Pancreas (tissue), 10 donors: ENCODE results near the gene TCN1. TPM values are rescaled to one million over a fixed set of nuclear protein-coding genes. Genes with fewer than 3 reads are reported as not detected.

ENCODE experiments used
- ATAC-seq, 4 donors: fragments of 200-7000 bp; cut with Tn5 transposase; one replicate each; pipeline versions ENCODE4 v1.8.0 to v1.9.1; 2020; ENCODE audit warnings: mild to moderate bottlenecking in 4 of 4, moderate library complexity in 4 of 4
- DNase-seq, 6 donors: peaks; one replicate each; pipeline ENCODE4 v3.0.0-alpha.2; 2020
- FAIRE-seq: peaks from 2 replicates; lab custom pipeline; 2012; peaks lifted over from hg19 to GRCh38; lab: Jason Lieb, UNC
- H3K27ac ChIP-seq, 4 donors: fragments of 200-600 bp; sonication (generic); 1 replicate in 3 of 4; 2 replicates in 1 of 4; pipeline versions ENCODE4 v1.5.0 to v1.8.0; 2020
- H3K27me3 ChIP-seq, 4 donors: fragments of 200-600 bp; one replicate each; pipeline ENCODE4 v1.8.0; 2021
- H3K36me3 ChIP-seq, 3 donors: fragments of 200-600 bp; sonication (generic) in 1 of 3; one replicate each; pipeline versions ENCODE4 v1.5.0 to v1.8.0; 2020 to 2021
- H3K4me1 ChIP-seq, 3 donors: fragments of 200-600 bp; one replicate each; pipeline ENCODE4 v1.8.0; 2021
- H3K4me3 ChIP-seq, 4 donors: fragments of 200-600 bp; sonication (generic) in 2 of 4; one replicate each; pipeline versions ENCODE4 v1.5.0 to v1.8.0; 2020 to 2021
- H3K9me3 ChIP-seq, 4 donors: fragments of 200-600 bp; one replicate each; pipeline ENCODE4 v1.8.0; 2021
- WGBS, 2 donors: extraction: QIAGEN DNeasy Blood & Tissue Kit; methylation state at CpG; one replicate each; pipeline ENCODE4 v1.1.7; 2013; 5-methylcytosine and 5-hydroxymethylcytosine counted together
- intact Hi-C, 3 donors: fragments of 100-400 bp; cut with DNase I; formaldehyde crosslinking; loops; one replicate each; pipeline versions ENCODE4 v1.11.1 to v1.14.2; 2022
- polyA plus RNA-seq, 2 donors: library from polyadenylated mRNA; stranded (reverse); fragments of 200-250 nt; gene quantifications; one replicate each; pipeline ENCODE4 v1.2.3, GENCODE V29; 2013
- total RNA-seq, 6 donors: library from RNA; stranded (reverse); fragmentation: NEBNext Ultra II Directional in 4 of 6; extraction: Animal tissue kit (Norgen Biotek cat#: 25700) in 4 of 6; gene quantifications; one replicate each; pipeline versions ENCODE4 v1.2.1 to v1.2.4, GENCODE V29; 2021 to 2023
- TF ChIP-seq, protein P1 (sequence below), 4 donors: fragments of 200-600 bp; sonication (generic) in 3 of 4; IDR thresholded peaks; one replicate each; pipeline versions ENCODE4 v1.5.0 to v1.8.0; 2021; ENCODE audit warnings: antibody characterized with exemption in 4 of 4
- donor health status: healthy with polysubstance abuse.
- donor health status: DM: no; HTN: no; CAD: no; lungs with moderate emphysema.
- donor health status: DM: no; HTN: no; CAD: no.
- donor health status: control.
- donor health status: control.
- donor health status: Bipolar disorder and iron deficiency.
- donor health status: DM: yes; HTN: yes; CAD: no.
- donor health status: DM: no; HTN: no; CAD: no.
- donor health status: DM: no; HTN: no; CAD: no.
- donor health status: DM: yes; HTN: yes; CAD: no.

The TCN1 gene
- total and polyA plus RNA-seq, 8 donors: 0.11 to 52.2 (median 4.1) TPM

DNA sequence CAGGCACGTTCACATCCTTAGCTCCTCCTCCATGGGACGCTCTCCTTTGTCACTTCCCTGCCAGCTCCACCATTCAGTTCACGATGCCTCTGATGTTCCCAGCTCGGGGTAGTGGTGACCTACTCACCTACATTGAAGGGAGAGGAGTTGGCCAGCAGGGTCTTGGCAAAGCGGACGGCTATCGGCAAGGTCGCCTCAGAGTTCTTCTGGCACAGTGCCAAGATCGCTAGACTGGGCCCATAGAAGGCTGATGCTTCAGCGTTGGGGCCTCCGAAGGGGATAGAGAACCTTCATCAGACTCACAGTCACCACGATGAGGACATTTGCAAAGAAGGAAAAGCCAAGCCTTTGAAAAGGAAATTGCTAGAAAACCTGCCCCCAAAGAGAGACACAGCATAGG, 24.0 kb downstream of the TCN1 start:
- no peak overlapping the region for H3K27ac ChIP-seq
- H3K4me3 ChIP-seq: no peak overlapping the region
- TF ChIP-seq, protein P1, sequence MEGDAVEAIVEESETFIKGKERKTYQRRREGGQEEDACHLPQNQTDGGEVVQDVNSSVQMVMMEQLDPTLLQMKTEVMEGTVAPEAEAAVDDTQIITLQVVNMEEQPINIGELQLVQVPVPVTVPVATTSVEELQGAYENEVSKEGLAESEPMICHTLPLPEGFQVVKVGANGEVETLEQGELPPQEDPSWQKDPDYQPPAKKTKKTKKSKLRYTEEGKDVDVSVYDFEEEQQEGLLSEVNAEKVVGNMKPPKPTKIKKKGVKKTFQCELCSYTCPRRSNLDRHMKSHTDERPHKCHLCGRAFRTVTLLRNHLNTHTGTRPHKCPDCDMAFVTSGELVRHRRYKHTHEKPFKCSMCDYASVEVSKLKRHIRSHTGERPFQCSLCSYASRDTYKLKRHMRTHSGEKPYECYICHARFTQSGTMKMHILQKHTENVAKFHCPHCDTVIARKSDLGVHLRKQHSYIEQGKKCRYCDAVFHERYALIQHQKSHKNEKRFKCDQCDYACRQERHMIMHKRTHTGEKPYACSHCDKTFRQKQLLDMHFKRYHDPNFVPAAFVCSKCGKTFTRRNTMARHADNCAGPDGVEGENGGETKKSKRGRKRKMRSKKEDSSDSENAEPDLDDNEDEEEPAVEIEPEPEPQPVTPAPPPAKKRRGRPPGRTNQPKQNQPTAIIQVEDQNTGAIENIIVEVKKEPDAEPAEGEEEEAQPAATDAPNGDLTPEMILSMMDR (IDR thresholded peaks at IDR 0.05): no peak
- DNase-seq: peak in 1 of 6 donors; percentile 22
- no peak for ATAC-seq
- intact Hi-C loops: no loop called here
- H3K27me3 ChIP-seq: no peaks in the 10 kb centered on the region
- peaks cover 0 to 33% (median 19%) of the 10 kb centered on the region in 3 donors for H3K4me1 ChIP-seq
- no peak for FAIRE-seq
- 59 to 66% methylated on average over 12 of the region's 12 CpGs for WGBS, 2 donors
- no peaks in the 10 kb centered on the region for H3K9me3 ChIP-seq
- H3K36me3 ChIP-seq: no peaks in the 10 kb centered on the region

DNA sequence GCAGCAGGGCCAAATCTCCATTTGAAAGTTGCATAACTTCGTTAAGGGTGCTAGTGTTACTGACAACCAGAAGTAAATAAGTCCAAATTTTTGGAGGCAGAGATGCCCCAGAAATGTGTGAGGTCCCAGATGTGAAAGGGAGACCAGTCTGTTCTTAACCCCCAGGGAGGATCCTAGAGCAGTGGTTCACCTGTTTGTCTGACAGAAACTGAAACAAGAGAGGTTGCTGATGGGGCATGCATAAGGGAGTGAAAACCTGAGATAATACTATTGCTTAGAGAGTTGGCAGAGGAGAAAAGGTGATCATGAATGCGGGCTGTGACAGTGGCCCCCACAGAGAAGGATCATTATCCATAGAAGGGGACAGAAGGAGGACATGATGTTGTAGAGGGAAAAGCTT, 24.8 kb downstream of the TCN1 start:
- no peaks in the 10 kb centered on the region for H3K9me3 ChIP-seq
- FAIRE-seq (no peak), DNase-seq (no peak), ATAC-seq (no peak)
- H3K27me3 ChIP-seq: no peaks in the 10 kb centered on the region
- H3K4me1 ChIP-seq: peaks cover 0 to 33% (median 19%) of the 10 kb centered on the region in 3 donors
- H3K27ac ChIP-seq: no peak overlapping the region
- TF ChIP-seq, protein P1 (IDR thresholded peaks at IDR 0.05): no peak
- 90 to 91% methylated on average over 2 of the region's 2 CpGs for WGBS, 2 donors
- intact Hi-C loops: no loop called here
- H3K36me3 ChIP-seq: no peaks in the 10 kb centered on the region
- no peak overlapping the region for H3K4me3 ChIP-seq

DNA sequence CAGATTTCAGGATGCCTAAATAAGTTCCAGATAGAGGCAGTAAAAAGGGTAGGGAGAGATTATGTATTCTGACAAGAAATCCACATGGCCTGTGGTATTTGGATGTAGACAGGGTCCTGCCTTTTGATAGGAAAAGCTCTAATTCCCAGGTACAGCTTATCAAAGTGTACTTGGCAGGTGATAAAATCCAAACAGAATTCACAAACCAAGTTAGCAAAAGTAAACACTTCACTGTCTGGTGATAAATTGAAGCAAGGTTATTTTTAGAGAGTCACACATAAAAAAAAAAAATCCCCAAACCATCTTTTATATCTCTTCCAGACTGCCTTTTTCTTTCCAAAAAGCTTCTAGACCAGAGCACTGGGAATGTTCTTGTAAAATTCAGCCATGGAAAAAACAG, 26.7 kb downstream of the TCN1 start:
- no peak for FAIRE-seq
- peaks cover 0 to 19% (median 18%) of the 10 kb centered on the region in 3 donors for H3K4me1 ChIP-seq
- H3K27ac ChIP-seq: peak overlapping the region in 2 of 4 donors; percentile 6 to 46
- intact Hi-C loops: no loop called here
- H3K27me3 ChIP-seq: no peaks in the 10 kb centered on the region
- TF ChIP-seq, protein P1 (IDR thresholded peaks at IDR 0.05): no peak
- no peaks in the 10 kb centered on the region for H3K9me3 ChIP-seq
- no peaks in the 10 kb centered on the region for H3K36me3 ChIP-seq
- ATAC-seq: peak; percentile 35 to 94 (median 65)
- no peak overlapping the region for H3K4me3 ChIP-seq
- no peak for DNase-seq

DNA sequence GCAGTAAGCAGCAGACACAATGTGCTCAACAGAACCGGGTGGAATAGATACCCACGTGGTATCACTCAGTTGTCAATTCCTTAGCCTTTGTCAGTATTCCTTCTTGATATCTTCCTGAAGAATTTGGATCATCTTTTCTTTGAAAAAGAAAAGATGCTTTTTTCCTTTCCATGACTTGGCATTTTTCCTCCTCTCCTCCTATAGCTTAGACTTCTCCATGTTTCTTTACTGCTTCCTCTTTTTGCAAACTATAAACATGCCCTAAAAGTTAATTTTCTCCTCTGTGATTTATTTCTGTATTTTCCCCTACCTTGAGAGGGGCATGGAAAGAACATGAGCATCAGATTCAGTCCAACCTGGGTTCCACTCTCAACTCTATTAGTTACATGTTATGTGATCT, 32.7 kb downstream of the TCN1 start:
- DNase-seq (no peak), FAIRE-seq (no peak), ATAC-seq (no peak)
- TF ChIP-seq, protein P1 (IDR thresholded peaks at IDR 0.05): no peak
- Histone ChIP-seq H3K27me3 (no peaks in the 10 kb centered on the region), H3K9me3 (no peaks in the 10 kb centered on the region), H3K36me3 (no peaks in the 10 kb centered on the region), H3K4me1 (no peaks in the 10 kb centered on the region), H3K4me3 (no peak overlapping the region), H3K27ac (no peak overlapping the region)
- intact Hi-C loops: no loop called here
- WGBS, 2 donors: 82 to 92% methylated on average over 2 of the region's 2 CpGs

DNA sequence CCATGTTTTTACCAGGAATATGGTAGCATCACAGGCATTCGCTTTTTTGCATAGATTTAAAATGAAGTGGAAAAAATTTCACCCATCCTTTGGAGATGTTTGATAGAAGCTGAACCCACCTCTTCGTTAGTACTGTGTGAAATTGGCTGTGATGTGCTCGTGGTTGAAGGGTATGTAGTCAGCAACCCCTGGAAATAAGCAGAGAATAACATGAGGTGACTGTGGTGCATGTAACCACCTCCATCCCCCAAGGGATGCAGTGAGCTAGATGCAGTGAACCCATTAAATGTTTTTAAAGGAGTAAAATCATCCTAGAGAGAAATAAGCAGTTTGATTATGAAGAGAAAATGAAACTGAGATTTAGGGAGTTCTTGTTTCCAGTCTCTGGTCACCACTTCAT, 36.9 kb downstream of the TCN1 start:
- intact Hi-C loops: loop anchor here in 2 of 3 donors (10.0 kb wide), 1 partner anchor 85 kb away; no protein-coding TSS in a partner anchor
- Histone ChIP-seq H3K4me1 (no peaks in the 10 kb centered on the region), H3K27me3 (no peaks in the 10 kb centered on the region), H3K27ac (no peak overlapping the region), H3K9me3 (no peaks in the 10 kb centered on the region), H3K36me3 (no peaks in the 10 kb centered on the region), H3K4me3 (no peak overlapping the region)
- ATAC-seq: no peak
- TF ChIP-seq, protein P1 (IDR thresholded peaks at IDR 0.05): no peak
- 78 to 82% methylated on average over 3 of the region's 3 CpGs for WGBS, 2 donors
- no peak for FAIRE-seq
- DNase-seq: no peak
